Ureter (tissue), 1 donor: Measurements from ENCODE around the gene KIF26B. TPM values are rescaled to one million over a fixed set of nuclear protein-coding genes. Genes with fewer than 3 reads are reported as not detected.

Source experiments
- DNase-seq: peaks from one replicate; pipeline ENCODE4 v3.0.0-alpha.2; 2020; ENCODE audit warnings: low spot score
- total RNA-seq: library from RNA; stranded (reverse); gene quantifications from one replicate; pipeline ENCODE4 v1.2.4, GENCODE V29; 2023
- donor health status: DM: yes; HTN: yes; CAD: no.

The KIF26B gene
- total RNA-seq, 1 donor from 2014 or later = 8.0 TPM

GRCh38 chr1:245749053-245749452 lies 594.3 kb downstream of the KIF26B start:
- no peak for DNase-seq

GRCh38 chr1:245750261-245750660 lies 595.5 kb downstream of the KIF26B start:
- DNase-seq = no peak

- DNase-seq = no peak
Observed at GRCh38 chr1:245751116-245751515, 596.3 kb downstream of the KIF26B start.

GRCh38 chr1:245751726-245752470 lies 597.1 kb downstream of the KIF26B start:
- no peak for DNase-seq

- no peak for DNase-seq
Observed at GRCh38 chr1:245752561-245752960, 597.8 kb downstream of the KIF26B start.

GRCh38 chr1:245753807-245754206 lies 599.0 kb downstream of the KIF26B start:
- no peak for DNase-seq

GRCh38 chr1:245754463-245754961 lies 599.7 kb downstream of the KIF26B start:
- DNase-seq = no peak
